Neural cell (in vitro differentiated cells): ENCODE results near the gene TARS2. TPM values are rescaled to one million over a fixed set of nuclear protein-coding genes. Genes with fewer than 3 reads are reported as not detected.

Experiments used
- H2AFZ ChIP-seq: fragments of 200-600, 300-800 bp; sonication (generic), shearing (Covaris generic); 2 replicates; pipeline ENCODE4 v1.6.0; 2014; ENCODE audit warnings: low read depth, mild to moderate bottlenecking, antibody characterized with exemption, low read length, moderate library complexity
- H3F3A ChIP-seq: fragments of 200-600 bp; shearing (Covaris generic); 2 replicates; pipeline ENCODE4 v1.6.1; 2016; ENCODE audit warnings: mild to moderate bottlenecking, moderate library complexity, mixed read lengths, antibody characterized with exemption, low read length; ENCODE audit not compliant: insufficient read depth, poor library complexity, severe bottlenecking
- H3K27ac ChIP-seq: fragments of 200-600, 300-800 bp; sonication (generic), shearing (Covaris generic); 2 replicates; pipeline ENCODE4 v1.5.1; 2014; ENCODE audit warnings: mild to moderate bottlenecking, low read length, moderate library complexity
- H3K27me3 ChIP-seq: fragments of 300-800, 200-600 bp; sonication (generic), shearing (Covaris generic); 2 replicates; pipeline ENCODE4 v1.6.0; 2014; ENCODE audit warnings: mild to moderate bottlenecking, low read depth, low read length, moderate library complexity; ENCODE audit not compliant: insufficient read depth
- H3K36me3 ChIP-seq: fragments of 300-800, 200-600 bp; sonication (generic), shearing (Covaris generic); 2 replicates; pipeline ENCODE4 v1.5.1; 2014; ENCODE audit warnings: mild to moderate bottlenecking, antibody characterized with exemption, low read length, moderate library complexity; ENCODE audit not compliant: insufficient read depth
- H3K4me2 ChIP-seq: fragments of 300-800, 200-600 bp; sonication (generic), shearing (Covaris generic); 2 replicates; pipeline ENCODE4 v1.6.0; 2014; ENCODE audit warnings: mild to moderate bottlenecking, low read length
- H3K4me3 ChIP-seq: fragments of 300-800, 200-600 bp; sonication (generic), shearing (Covaris generic); 2 replicates; pipeline ENCODE4 v1.5.1; 2014; ENCODE audit warnings: mild to moderate bottlenecking, low read length, moderate library complexity
- H3K79me2 ChIP-seq: fragments of 200-600 bp; shearing (Covaris generic); replicated peaks from 2 replicates; pipeline ENCODE4 v1.6.0; 2014; ENCODE audit warnings: mild to moderate bottlenecking, low read length, moderate library complexity; ENCODE audit not compliant: insufficient read depth
- H3K9ac ChIP-seq: fragments of 300-800, 200-600 bp; sonication (generic), shearing (Covaris generic); 2 replicates; pipeline ENCODE4 v1.6.1; 2016; ENCODE audit warnings: mild to moderate bottlenecking, low read length, mixed read lengths
- H3K9me2 ChIP-seq: fragments of 200-600 bp; shearing (Covaris generic); 2 replicates; pipeline ENCODE4 v1.6.1; 2016; ENCODE audit warnings: mild to moderate bottlenecking, low read length, mixed read lengths; ENCODE audit not compliant: insufficient read depth
- H3K9me3 ChIP-seq: fragments of 200-600, 300-800 bp; sonication (generic), shearing (Covaris generic); 2 replicates; pipeline ENCODE4 v1.6.1; 2016; ENCODE audit warnings: mild to moderate bottlenecking, mixed run types, low read length, moderate library complexity, mixed read lengths
- H4K20me1 ChIP-seq: fragments of 200-600 bp; shearing (Covaris generic); 2 replicates; pipeline ENCODE4 v1.6.1; 2016; ENCODE audit warnings: mild to moderate bottlenecking, mixed run types; ENCODE audit not compliant: insufficient read depth
- EP300 ChIP-seq: fragments of 450-650 bp; conservative IDR thresholded peaks from 2 replicates; pipeline ENCODE4 v1.6.1; 2014; ENCODE audit warnings: antibody characterized with exemption, mild to moderate bottlenecking, moderate library complexity; ENCODE audit not compliant: poor library complexity, severe bottlenecking
- EZH2 ChIP-seq: fragments of 200-600, 300-800 bp; shearing (Covaris generic), sonication (generic); IDR thresholded peaks from 2 replicates; pipeline ENCODE4 v1.6.1; 2014; ENCODE audit warnings: antibody characterized with exemption, low read length, borderline replicate concordance, mild to moderate bottlenecking; ENCODE audit not compliant: insufficient read depth, poor library complexity, severe bottlenecking
- MXI1 ChIP-seq: fragments of 450-650 bp; conservative IDR thresholded peaks from 2 replicates; pipeline ENCODE4 v1.6.1; 2014; ENCODE audit warnings: antibody characterized with exemption, mild to moderate bottlenecking; ENCODE audit not compliant: poor library complexity, severe bottlenecking
- POLR2AphosphoS5 ChIP-seq: IDR thresholded peaks from 2 replicates; pipeline ENCODE4 v1.6.1; 2012
- RAD21 ChIP-seq: fragments of 450-650 bp; conservative IDR thresholded peaks from 2 replicates; pipeline ENCODE4 v1.6.1; 2014; ENCODE audit warnings: antibody characterized with exemption, mild to moderate bottlenecking, moderate library complexity
- SMC3 ChIP-seq: fragments of 450-650 bp; conservative IDR thresholded peaks from 2 replicates; pipeline ENCODE4 v1.6.1; 2014; ENCODE audit warnings: antibody characterized with exemption, mild to moderate bottlenecking, moderate library complexity; ENCODE audit not compliant: poor library complexity
- TAF1 ChIP-seq: IDR thresholded peaks from 2 replicates; pipeline ENCODE4 v1.6.1; 2012; ENCODE audit warnings: low read depth
- polyA plus RNA-seq: library from polyadenylated mRNA; depleted of rRNA; stranded (reverse); fragments of >200 nt; gene quantifications from 2 replicates; pipeline ENCODE4 v1.2.3, GENCODE V29; 2014
- TF ChIP-seq, protein P1 (sequence below): fragments of 450-650 bp; IDR thresholded peaks from 2 replicates; pipeline ENCODE4 v1.5.1; 2014; ENCODE audit warnings: antibody characterized with exemption, mild to moderate bottlenecking, moderate library complexity; ENCODE audit not compliant: poor library complexity, severe bottlenecking
- TF ChIP-seq, protein P2 (sequence below): IDR thresholded peaks from 2 replicates; pipeline ENCODE4 v1.6.1; 2012; ENCODE audit warnings: borderline replicate concordance

TARS2 gene
- polyA plus RNA-seq, 1 donor from 2014 or later, result 19.4 TPM

DNA sequence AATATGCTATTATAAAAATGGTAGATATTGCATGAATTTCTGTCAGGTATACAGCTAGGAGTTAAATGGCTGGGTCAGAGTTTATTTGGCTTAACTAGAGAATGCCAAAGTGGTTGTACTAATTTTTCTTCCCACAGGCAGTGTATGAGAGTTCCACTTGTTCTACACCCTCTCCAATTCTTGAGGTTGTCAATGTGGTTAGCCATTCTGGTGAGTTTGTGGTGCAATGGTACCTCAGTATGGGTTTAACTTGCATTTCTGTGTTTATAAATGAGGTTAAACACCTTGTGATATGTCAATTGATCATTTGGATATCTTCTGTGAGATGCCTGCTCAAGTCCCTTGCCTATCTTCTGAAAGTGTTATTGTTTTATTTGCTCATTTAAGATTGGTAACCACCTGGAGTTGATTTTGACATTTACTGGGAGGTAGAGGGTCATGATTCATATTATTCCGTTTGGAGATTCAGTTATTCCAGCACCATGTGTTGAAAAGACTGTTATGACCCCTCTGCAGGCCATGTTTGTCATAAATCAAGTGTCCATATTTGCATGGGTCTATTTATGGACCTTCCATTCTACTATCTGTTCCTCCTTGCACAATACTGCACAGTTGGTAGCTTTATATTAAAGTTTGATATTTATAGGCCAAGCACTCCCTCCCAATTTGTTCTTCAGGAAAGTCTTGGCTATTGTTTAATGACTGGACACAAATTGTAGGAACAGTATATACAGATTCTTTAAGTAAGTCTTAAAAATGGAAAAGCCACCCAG is 34.2 kb downstream of the TARS2 start:
- Histone ChIP-seq H3K27me3 (no peaks in the 10 kb centered on the region), H2AFZ (no peak overlapping the region), H3K4me2 (no peak overlapping the region), H3K4me3 (no peak overlapping the region), H3K9me3 (no peaks in the 10 kb centered on the region), H3F3A (no peaks in the 10 kb centered on the region), H4K20me1 (no peaks in the 10 kb centered on the region), H3K9ac (no peak overlapping the region), H3K27ac (no peak overlapping the region), H3K79me2 (no peaks in the 10 kb centered on the region), H3K9me2 (no peaks in the 10 kb centered on the region), H3K36me3 (no peaks in the 10 kb centered on the region)
- TF ChIP-seq RAD21 (no peak), POLR2AphosphoS5 (no peak), MXI1 (no peak), EP300 (no peak), TAF1 (no peak)
- TF ChIP-seq, protein P1, sequence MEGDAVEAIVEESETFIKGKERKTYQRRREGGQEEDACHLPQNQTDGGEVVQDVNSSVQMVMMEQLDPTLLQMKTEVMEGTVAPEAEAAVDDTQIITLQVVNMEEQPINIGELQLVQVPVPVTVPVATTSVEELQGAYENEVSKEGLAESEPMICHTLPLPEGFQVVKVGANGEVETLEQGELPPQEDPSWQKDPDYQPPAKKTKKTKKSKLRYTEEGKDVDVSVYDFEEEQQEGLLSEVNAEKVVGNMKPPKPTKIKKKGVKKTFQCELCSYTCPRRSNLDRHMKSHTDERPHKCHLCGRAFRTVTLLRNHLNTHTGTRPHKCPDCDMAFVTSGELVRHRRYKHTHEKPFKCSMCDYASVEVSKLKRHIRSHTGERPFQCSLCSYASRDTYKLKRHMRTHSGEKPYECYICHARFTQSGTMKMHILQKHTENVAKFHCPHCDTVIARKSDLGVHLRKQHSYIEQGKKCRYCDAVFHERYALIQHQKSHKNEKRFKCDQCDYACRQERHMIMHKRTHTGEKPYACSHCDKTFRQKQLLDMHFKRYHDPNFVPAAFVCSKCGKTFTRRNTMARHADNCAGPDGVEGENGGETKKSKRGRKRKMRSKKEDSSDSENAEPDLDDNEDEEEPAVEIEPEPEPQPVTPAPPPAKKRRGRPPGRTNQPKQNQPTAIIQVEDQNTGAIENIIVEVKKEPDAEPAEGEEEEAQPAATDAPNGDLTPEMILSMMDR, result no peak
- TF ChIP-seq, protein P2, sequence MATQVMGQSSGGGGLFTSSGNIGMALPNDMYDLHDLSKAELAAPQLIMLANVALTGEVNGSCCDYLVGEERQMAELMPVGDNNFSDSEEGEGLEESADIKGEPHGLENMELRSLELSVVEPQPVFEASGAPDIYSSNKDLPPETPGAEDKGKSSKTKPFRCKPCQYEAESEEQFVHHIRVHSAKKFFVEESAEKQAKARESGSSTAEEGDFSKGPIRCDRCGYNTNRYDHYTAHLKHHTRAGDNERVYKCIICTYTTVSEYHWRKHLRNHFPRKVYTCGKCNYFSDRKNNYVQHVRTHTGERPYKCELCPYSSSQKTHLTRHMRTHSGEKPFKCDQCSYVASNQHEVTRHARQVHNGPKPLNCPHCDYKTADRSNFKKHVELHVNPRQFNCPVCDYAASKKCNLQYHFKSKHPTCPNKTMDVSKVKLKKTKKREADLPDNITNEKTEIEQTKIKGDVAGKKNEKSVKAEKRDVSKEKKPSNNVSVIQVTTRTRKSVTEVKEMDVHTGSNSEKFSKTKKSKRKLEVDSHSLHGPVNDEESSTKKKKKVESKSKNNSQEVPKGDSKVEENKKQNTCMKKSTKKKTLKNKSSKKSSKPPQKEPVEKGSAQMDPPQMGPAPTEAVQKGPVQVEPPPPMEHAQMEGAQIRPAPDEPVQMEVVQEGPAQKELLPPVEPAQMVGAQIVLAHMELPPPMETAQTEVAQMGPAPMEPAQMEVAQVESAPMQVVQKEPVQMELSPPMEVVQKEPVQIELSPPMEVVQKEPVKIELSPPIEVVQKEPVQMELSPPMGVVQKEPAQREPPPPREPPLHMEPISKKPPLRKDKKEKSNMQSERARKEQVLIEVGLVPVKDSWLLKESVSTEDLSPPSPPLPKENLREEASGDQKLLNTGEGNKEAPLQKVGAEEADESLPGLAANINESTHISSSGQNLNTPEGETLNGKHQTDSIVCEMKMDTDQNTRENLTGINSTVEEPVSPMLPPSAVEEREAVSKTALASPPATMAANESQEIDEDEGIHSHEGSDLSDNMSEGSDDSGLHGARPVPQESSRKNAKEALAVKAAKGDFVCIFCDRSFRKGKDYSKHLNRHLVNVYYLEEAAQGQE, result no peak

DNA sequence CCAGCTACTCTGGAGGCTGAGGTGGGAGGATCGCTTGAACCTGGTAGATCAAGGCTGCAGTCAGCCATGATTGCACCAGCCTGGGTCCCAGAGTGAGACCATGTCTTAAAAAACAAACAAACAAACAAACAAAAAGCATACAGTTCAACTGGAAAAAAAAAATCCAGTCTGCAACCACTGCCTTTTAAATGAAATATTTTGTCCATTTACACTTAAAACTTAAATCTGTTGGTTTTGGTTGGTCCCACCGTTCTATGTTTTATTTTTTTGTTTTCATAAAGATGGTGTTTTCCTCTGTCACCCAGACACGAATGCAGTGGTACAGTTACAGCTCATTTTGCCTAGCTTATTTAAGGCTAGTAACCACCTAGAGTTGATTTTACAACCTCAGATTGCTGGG is 38.1 kb downstream of the TARS2 start:
- Histone ChIP-seq H2AFZ (no peak overlapping the region), H3K4me2 (no peak overlapping the region), H3K9me3 (no peaks in the 10 kb centered on the region), H3K27ac (no peak overlapping the region), H3F3A (no peaks in the 10 kb centered on the region), H3K4me3 (no peak overlapping the region), H3K27me3 (no peaks in the 10 kb centered on the region), H3K36me3 (no peaks in the 10 kb centered on the region), H3K79me2 (no peaks in the 10 kb centered on the region), H3K9me2 (no peaks in the 10 kb centered on the region), H3K9ac (no peak overlapping the region), H4K20me1 (no peaks in the 10 kb centered on the region)
- TF ChIP-seq TAF1, result no peak
- no peak for TF ChIP-seq RAD21
- TF ChIP-seq POLR2AphosphoS5, result no peak
- TF ChIP-seq SMC3, result no peak
- TF ChIP-seq, protein P1, result no peak
- TF ChIP-seq EZH2, result no peak
- no peak for TF ChIP-seq EP300
